Adrenal gland (tissue), 5 donors: ENCODE data around the gene CLRN2.

Experiments
- POLR2A ChIP-seq, 2 donors: fragments of 450-650 bp; IDR thresholded peaks; one replicate each; pipeline ENCODE4 v1.6.1; 2017; ENCODE audit warnings: antibody characterized with exemption in 2 of 2, mild to moderate bottlenecking in 2 of 2, moderate library complexity in 1 of 2
- TF ChIP-seq, protein P1 (sequence below), 6 experiments: fragments of 450-650 bp in 4 of 6; fragments of 200-600 bp in 2 of 6; sonication (generic) in 1 of 6; IDR thresholded peaks; 1 replicate in 5 of 6; 2 replicates in 1 of 6; pipeline versions ENCODE4 v1.5.1 to v1.8.0; 2016 to 2021; ENCODE audit warnings: antibody characterized with exemption in 6 of 6, mild to moderate bottlenecking in 2 of 6, moderate library complexity in 1 of 6
- donor health status: DM: no; HTN: no; CAD: no.

DNA sequence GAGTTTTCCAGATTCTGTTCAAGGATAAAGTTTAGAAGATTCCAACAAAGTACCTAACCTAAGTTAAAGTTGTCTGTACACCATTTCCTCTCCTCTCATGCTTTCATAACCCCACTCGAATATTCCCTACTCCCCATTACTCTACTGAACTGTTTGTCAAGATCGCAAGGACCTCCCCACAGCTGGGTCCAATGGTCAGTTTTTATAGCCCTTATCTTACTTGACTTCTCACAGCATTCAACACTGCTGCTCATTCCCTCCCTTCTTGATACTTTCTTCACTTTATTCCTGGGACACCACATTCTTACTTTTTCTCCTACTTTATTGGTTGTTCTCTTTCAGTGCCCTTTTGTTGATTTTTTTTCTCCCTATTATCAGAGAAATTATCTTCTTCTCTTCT lies 34.0 kb upstream of the CLRN2 start:
- TF ChIP-seq, protein P1, sequence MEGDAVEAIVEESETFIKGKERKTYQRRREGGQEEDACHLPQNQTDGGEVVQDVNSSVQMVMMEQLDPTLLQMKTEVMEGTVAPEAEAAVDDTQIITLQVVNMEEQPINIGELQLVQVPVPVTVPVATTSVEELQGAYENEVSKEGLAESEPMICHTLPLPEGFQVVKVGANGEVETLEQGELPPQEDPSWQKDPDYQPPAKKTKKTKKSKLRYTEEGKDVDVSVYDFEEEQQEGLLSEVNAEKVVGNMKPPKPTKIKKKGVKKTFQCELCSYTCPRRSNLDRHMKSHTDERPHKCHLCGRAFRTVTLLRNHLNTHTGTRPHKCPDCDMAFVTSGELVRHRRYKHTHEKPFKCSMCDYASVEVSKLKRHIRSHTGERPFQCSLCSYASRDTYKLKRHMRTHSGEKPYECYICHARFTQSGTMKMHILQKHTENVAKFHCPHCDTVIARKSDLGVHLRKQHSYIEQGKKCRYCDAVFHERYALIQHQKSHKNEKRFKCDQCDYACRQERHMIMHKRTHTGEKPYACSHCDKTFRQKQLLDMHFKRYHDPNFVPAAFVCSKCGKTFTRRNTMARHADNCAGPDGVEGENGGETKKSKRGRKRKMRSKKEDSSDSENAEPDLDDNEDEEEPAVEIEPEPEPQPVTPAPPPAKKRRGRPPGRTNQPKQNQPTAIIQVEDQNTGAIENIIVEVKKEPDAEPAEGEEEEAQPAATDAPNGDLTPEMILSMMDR (IDR thresholded peaks at IDR 0.05), result no peak
- no peak for TF ChIP-seq POLR2A (IDR thresholded peaks at IDR 0.05)
